ENCODE results near the gene ARF5. TPM values are rescaled to one million over a fixed set of nuclear protein-coding genes. Genes with fewer than 3 reads are reported as not detected.
A peak's percentile ranks its signal among the peaks of the same experiment; 100 is the strongest.

ARF5 gene
- total and polyA plus RNA-seq, 7 experiments from 2014 or later: 74.6 to 158 (median 107) TPM

GRCh38 chr7:127608446-127608845, 20.2 kb downstream of the ARF5 start:
- Histone ChIP-seq H3K27ac (ENCODE audit: low read depth, low read length) (no peak overlapping the region), H3K9me3 (ENCODE audit: control insufficient read depth in 2 of 3, low read length in 3 of 3) (no peaks in the 10 kb centered on the region), H3K27me3 (ENCODE audit: control insufficient read depth in 2 of 2, insufficient read depth in 2 of 2, low read length in 2 of 2) (no peaks in the 10 kb centered on the region), H3K4me3 (ENCODE audit: low read length) (no peak overlapping the region), H3K36me3 (ENCODE audit: control insufficient read depth in 2 of 3, insufficient read depth in 3 of 3, low read length in 3 of 3) (no peaks in the 10 kb centered on the region), H3K4me1 (ENCODE audit: control insufficient read depth in 2 of 2, insufficient read depth in 2 of 2, low read length in 2 of 2) (no peaks in the 10 kb centered on the region)
- Mint-ChIP-seq H3K4me1 (no peaks in the 10 kb centered on the region), H3K36me3 (no peaks in the 10 kb centered on the region), H3K27me3 (peaks cover 4 to 15% (median 8%) of the 10 kb centered on the region in 5 donors), H3K27ac (no peak overlapping the region), H3K4me3 (no peak overlapping the region), H3K9me3 (peaks cover 0 to 3% (median 0%) of the 10 kb centered on the region in 11 donors)
- no peak for ATAC-seq
- no peak for DNase-seq
- intact Hi-C loops (cut with micrococcal nuclease): no loop called here
- POLR2A ChIA-PET: no interaction called here
- CTCF ChIA-PET: no interaction called here

GRCh38 chr7:127609297-127609696, 21.1 kb downstream of the ARF5 start:
- H3K27me3 ChIP-seq (ENCODE audit: control insufficient read depth in 2 of 2, insufficient read depth in 2 of 2, low read length in 2 of 2): no peaks in the 10 kb centered on the region
- H3K27ac ChIP-seq (ENCODE audit: low read depth, low read length): no peak overlapping the region
- Mint-ChIP-seq H3K4me3 (no peak overlapping the region), H3K27ac (no peak overlapping the region), H3K4me1 (no peaks in the 10 kb centered on the region), H3K36me3 (no peaks in the 10 kb centered on the region), H3K27me3 (peaks cover 4 to 20% (median 14%) of the 10 kb centered on the region in 5 donors), H3K9me3 (peaks cover 0 to 3% (median 0%) of the 10 kb centered on the region in 11 donors)
- H3K4me3 ChIP-seq (ENCODE audit: low read length): no peak overlapping the region
- no peaks in the 10 kb centered on the region for H3K4me1 ChIP-seq (ENCODE audit: control insufficient read depth in 2 of 2, insufficient read depth in 2 of 2, low read length in 2 of 2)
- no peaks in the 10 kb centered on the region for H3K9me3 ChIP-seq (ENCODE audit: control insufficient read depth in 2 of 3, low read length in 3 of 3)
- no peak for DNase-seq
- intact Hi-C loops (cut with micrococcal nuclease): no loop called here
- ChIA-PET POLR2A (no interaction called here), CTCF (no interaction called here)
- H3K36me3 ChIP-seq (ENCODE audit: control insufficient read depth in 2 of 3, insufficient read depth in 3 of 3, low read length in 3 of 3): no peaks in the 10 kb centered on the region
- no peak for ATAC-seq

- no peaks in the 10 kb centered on the region for H3K27me3 ChIP-seq (ENCODE audit: control insufficient read depth in 2 of 2, insufficient read depth in 2 of 2, low read length in 2 of 2)
- H3K36me3 ChIP-seq (ENCODE audit: control insufficient read depth in 2 of 3, insufficient read depth in 3 of 3, low read length in 3 of 3): no peaks in the 10 kb centered on the region
- no peak overlapping the region for H3K4me3 Mint-ChIP-seq
- H3K4me3 ChIP-seq (ENCODE audit: low read length): no peak overlapping the region
- no peaks in the 10 kb centered on the region for H3K9me3 ChIP-seq (ENCODE audit: control insufficient read depth in 2 of 3, low read length in 3 of 3)
- H3K36me3 Mint-ChIP-seq: no peaks in the 10 kb centered on the region
- ATAC-seq (no peak), DNase-seq (no peak)
- H3K9me3 Mint-ChIP-seq: peaks cover 0 to 3% (median 0%) of the 10 kb centered on the region in 11 donors
- CTCF ChIA-PET: no interaction called here
- no peak overlapping the region for H3K27ac Mint-ChIP-seq
- no peak overlapping the region for H3K27ac ChIP-seq (ENCODE audit: low read depth, low read length)
- intact Hi-C loops (cut with micrococcal nuclease): no loop called here
- POLR2A ChIA-PET: no interaction called here
- no peaks in the 10 kb centered on the region for H3K4me1 Mint-ChIP-seq
- peaks cover 16 to 30% (median 20%) of the 10 kb centered on the region in 5 donors for H3K27me3 Mint-ChIP-seq
- no peaks in the 10 kb centered on the region for H3K4me1 ChIP-seq (ENCODE audit: control insufficient read depth in 2 of 2, insufficient read depth in 2 of 2, low read length in 2 of 2)
Observed at GRCh38 chr7:127612263-127612662, 24.1 kb downstream of the ARF5 start.

GRCh38 chr7:127616724-127617123, 28.5 kb downstream of the ARF5 start:
- POLR2A ChIA-PET: no interaction called here
- Histone ChIP-seq H3K36me3 (ENCODE audit: control insufficient read depth in 2 of 3, insufficient read depth in 3 of 3, low read length in 3 of 3) (no peaks in the 10 kb centered on the region), H3K4me3 (ENCODE audit: low read length) (no peak overlapping the region), H3K27me3 (ENCODE audit: control insufficient read depth in 2 of 2, insufficient read depth in 2 of 2, low read length in 2 of 2) (no peaks in the 10 kb centered on the region), H3K4me1 (ENCODE audit: control insufficient read depth in 2 of 2, insufficient read depth in 2 of 2, low read length in 2 of 2) (no peaks in the 10 kb centered on the region), H3K9me3 (ENCODE audit: control insufficient read depth in 2 of 3, low read length in 3 of 3) (no peaks in the 10 kb centered on the region), H3K27ac (ENCODE audit: low read depth, low read length) (no peak overlapping the region)
- H3K27me3 Mint-ChIP-seq: peaks cover 48 to 62% (median 57%) of the 10 kb centered on the region in 5 donors
- H3K27ac Mint-ChIP-seq: no peak overlapping the region
- CTCF ChIA-PET: no interaction called here
- no peaks in the 10 kb centered on the region for H3K36me3 Mint-ChIP-seq
- intact Hi-C loops (cut with micrococcal nuclease): no loop called here
- ATAC-seq (no peak), DNase-seq (no peak)
- H3K4me1 Mint-ChIP-seq: peaks cover 0 to 11% (median 7%) of the 10 kb centered on the region in 7 donors
- H3K9me3 Mint-ChIP-seq: peaks cover 0 to 3% (median 0%) of the 10 kb centered on the region in 11 donors
- no peak overlapping the region for H3K4me3 Mint-ChIP-seq

GRCh38 chr7:127618042-127618441, 29.8 kb downstream of the ARF5 start, which contains the start of gene PAX4:
Gene PAX4 (minus strand): TSS chr7:127618142. CDS start chr7:127615928, 2,214 bp downstream.
- intact Hi-C loops (cut with micrococcal nuclease): no loop called here
- H3K4me3 Mint-ChIP-seq: no peak within 1 kb of the TSS
- no peaks in the 10 kb centered on the region for H3K36me3 ChIP-seq (ENCODE audit: control insufficient read depth in 2 of 3, insufficient read depth in 3 of 3, low read length in 3 of 3)
- CTCF ChIA-PET: no interaction called here
- ATAC-seq (no peak), DNase-seq (no peak)
- H3K9me3 Mint-ChIP-seq: peaks cover 0 to 2% (median 0%) of the 10 kb centered on the region in 11 donors
- H3K27me3 Mint-ChIP-seq: peaks cover 52 to 66% (median 59%) of the 10 kb centered on the region in 5 donors
- peaks cover 0 to 11% (median 7%) of the 10 kb centered on the region in 7 donors for H3K4me1 Mint-ChIP-seq
- no peaks in the 10 kb centered on the region for H3K4me1 ChIP-seq (ENCODE audit: control insufficient read depth in 2 of 2, insufficient read depth in 2 of 2, low read length in 2 of 2)
- POLR2A ChIA-PET: no interaction called here
- no peak within 1 kb of the TSS for H3K4me3 ChIP-seq (ENCODE audit: low read length)
- H3K36me3 Mint-ChIP-seq: no peaks in the 10 kb centered on the region
- H3K27ac ChIP-seq (ENCODE audit: low read depth, low read length): no peak within 1 kb of the TSS
- no peaks in the 10 kb centered on the region for H3K27me3 ChIP-seq (ENCODE audit: control insufficient read depth in 2 of 2, insufficient read depth in 2 of 2, low read length in 2 of 2)
- H3K9me3 ChIP-seq (ENCODE audit: control insufficient read depth in 2 of 3, low read length in 3 of 3): no peaks in the 10 kb centered on the region
- H3K27ac Mint-ChIP-seq: no peak within 1 kb of the TSS

- peaks cover 0 to 2% (median 0%) of the 10 kb centered on the region in 11 donors for H3K9me3 Mint-ChIP-seq
- ChIA-PET POLR2A (no interaction called here), CTCF (no interaction called here)
- no peaks in the 10 kb centered on the region for H3K9me3 ChIP-seq (ENCODE audit: control insufficient read depth in 2 of 3, low read length in 3 of 3)
- DNase-seq (no peak), ATAC-seq (no peak)
- intact Hi-C loops (cut with micrococcal nuclease): no loop called here
- H3K27me3 Mint-ChIP-seq: peaks cover 48 to 67% (median 52%) of the 10 kb centered on the region in 5 donors
- H3K27me3 ChIP-seq (ENCODE audit: control insufficient read depth in 2 of 2, insufficient read depth in 2 of 2, low read length in 2 of 2): no peaks in the 10 kb centered on the region
- H3K27ac ChIP-seq (ENCODE audit: low read depth, low read length): no peak overlapping the region
- H3K4me3 ChIP-seq (ENCODE audit: low read length): no peak overlapping the region
- no peaks in the 10 kb centered on the region for H3K36me3 ChIP-seq (ENCODE audit: control insufficient read depth in 2 of 3, insufficient read depth in 3 of 3, low read length in 3 of 3)
- no peak overlapping the region for H3K27ac Mint-ChIP-seq
- no peaks in the 10 kb centered on the region for H3K4me1 ChIP-seq (ENCODE audit: control insufficient read depth in 2 of 2, insufficient read depth in 2 of 2, low read length in 2 of 2)
- no peak overlapping the region for H3K4me3 Mint-ChIP-seq
- no peaks in the 10 kb centered on the region for H3K36me3 Mint-ChIP-seq
- peaks cover 0 to 11% (median 7%) of the 10 kb centered on the region in 7 donors for H3K4me1 Mint-ChIP-seq
Observed at GRCh38 chr7:127618775-127619174, 30.6 kb downstream of the ARF5 start.

- H3K9me3 ChIP-seq (ENCODE audit: control insufficient read depth in 2 of 3, low read length in 3 of 3): no peaks in the 10 kb centered on the region
- no peak overlapping the region for H3K27ac Mint-ChIP-seq
- CTCF ChIA-PET: no interaction called here
- H3K27me3 ChIP-seq (ENCODE audit: control insufficient read depth in 2 of 2, insufficient read depth in 2 of 2, low read length in 2 of 2): no peaks in the 10 kb centered on the region
- no peak overlapping the region for H3K27ac ChIP-seq (ENCODE audit: low read depth, low read length)
- DNase-seq (peak in 1 of 9 donors; percentile 5), ATAC-seq (no peak)
- H3K4me3 Mint-ChIP-seq: no peak overlapping the region
- intact Hi-C loops (cut with micrococcal nuclease): no loop called here
- H3K36me3 ChIP-seq (ENCODE audit: control insufficient read depth in 2 of 3, insufficient read depth in 3 of 3, low read length in 3 of 3): no peaks in the 10 kb centered on the region
- H3K9me3 Mint-ChIP-seq: peaks cover 0 to 2% (median 0%) of the 10 kb centered on the region in 11 donors
- no peak overlapping the region for H3K4me3 ChIP-seq (ENCODE audit: low read length)
- peaks cover 0 to 11% (median 7%) of the 10 kb centered on the region in 7 donors for H3K4me1 Mint-ChIP-seq
- H3K4me1 ChIP-seq (ENCODE audit: control insufficient read depth in 2 of 2, insufficient read depth in 2 of 2, low read length in 2 of 2): no peaks in the 10 kb centered on the region
- peaks cover 47 to 73% (median 57%) of the 10 kb centered on the region in 5 donors for H3K27me3 Mint-ChIP-seq
- H3K36me3 Mint-ChIP-seq: no peaks in the 10 kb centered on the region
- POLR2A ChIA-PET: no interaction called here
Observed at GRCh38 chr7:127619681-127620405, 31.6 kb downstream of the ARF5 start.

Data from naive thymus-derived CD4-positive, alpha-beta T cell (primary cell).